HG02610 (cell line): ENCODE results near the gene RAI2.
"Not testable (repeated sequence)": the region's sequence is repeated elsewhere in the genome, so short reads cannot be mapped to it uniquely, and the experiment has no call there.

Experiments used
- ATAC-seq: cut with Tn5 transposase; IDR thresholded peaks from one replicate; pipeline ENCODE4 v1.9.1; 2021; ENCODE audit warnings: mild to moderate bottlenecking, moderate library complexity; ENCODE audit not compliant: unreplicated experiment

RAI2 gene

DNA sequence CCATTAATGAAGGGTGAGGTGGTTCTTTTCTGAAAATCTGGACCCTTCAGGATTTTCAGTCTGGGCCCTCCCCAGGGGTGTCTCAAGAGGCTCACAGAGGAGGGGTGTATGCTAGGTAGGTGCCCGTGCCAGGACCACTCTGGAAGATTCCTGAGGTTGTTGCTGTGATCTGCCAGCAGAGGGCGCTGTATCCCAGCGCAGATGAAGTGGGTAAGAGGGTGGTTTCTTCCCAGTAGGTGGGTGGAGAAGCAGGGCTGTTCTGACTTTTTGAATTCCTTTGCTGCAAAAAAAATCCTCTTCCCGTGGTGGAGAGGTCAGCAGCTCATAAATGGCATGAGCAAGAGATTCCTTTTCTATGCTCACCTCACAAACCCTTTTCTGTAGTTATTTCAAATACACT is 72.7 kb downstream of the RAI2 start:
- no peak for ATAC-seq

DNA sequence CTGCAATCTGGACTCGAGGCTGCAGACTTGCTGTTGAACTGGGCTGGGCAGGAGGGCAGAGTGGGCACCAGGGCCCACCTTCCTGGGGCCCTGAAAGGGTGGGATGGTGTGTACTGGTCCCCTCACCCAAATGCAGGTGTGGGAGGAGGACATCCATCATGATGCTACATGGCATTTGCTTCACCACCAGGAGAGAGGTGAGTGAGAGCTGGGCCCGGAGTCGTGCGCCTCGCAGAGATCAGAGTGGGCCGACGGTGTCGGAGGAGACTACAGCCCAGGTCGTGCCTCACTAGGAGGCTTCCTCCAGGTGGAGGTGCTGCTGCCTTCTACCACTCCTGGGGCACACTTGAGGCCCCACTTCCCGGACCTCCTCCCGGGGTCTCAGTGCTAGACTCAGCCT is 73.5 kb downstream of the RAI2 start:
- no peak for ATAC-seq

DNA sequence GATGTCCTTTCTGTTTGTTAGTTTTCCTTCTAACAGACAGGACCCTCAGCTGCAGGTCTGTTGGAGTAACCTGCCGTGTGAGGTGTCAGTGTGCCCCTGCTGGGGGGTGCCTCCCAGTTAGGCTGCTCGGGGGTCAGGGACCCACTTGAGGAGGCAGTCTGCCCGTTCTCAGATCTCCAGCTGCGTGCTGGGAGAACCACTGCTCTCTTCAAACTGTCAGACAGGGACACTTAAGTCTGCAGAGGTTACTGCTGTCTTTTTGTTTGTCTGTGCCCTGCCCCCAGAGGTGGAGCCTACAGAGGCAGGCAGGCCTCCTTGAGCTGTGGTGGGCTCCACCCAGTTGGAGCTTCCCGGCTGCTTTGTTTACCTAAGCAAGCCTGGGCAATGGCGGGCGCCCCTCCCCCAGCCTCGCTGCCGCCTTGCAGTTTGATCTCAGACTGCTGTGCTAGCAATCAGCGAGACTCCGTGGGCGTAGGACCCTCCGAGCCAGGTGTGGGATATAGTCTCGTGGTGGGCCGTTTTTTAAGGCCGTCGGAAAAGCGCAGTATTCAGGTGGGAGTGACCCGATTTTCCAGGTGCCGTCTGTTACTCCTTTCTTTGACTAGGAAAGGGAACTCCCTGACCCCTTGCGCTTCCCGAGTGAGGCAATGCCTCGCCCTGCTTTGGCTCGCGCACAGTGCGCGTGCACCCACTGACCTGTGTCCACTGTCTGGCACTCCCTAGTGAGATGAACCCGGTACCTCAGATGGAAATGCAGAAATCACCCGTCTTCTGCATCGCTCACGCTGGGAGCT is 74.3 kb downstream of the RAI2 start:
- ATAC-seq: not testable (repeated sequence)

DNA sequence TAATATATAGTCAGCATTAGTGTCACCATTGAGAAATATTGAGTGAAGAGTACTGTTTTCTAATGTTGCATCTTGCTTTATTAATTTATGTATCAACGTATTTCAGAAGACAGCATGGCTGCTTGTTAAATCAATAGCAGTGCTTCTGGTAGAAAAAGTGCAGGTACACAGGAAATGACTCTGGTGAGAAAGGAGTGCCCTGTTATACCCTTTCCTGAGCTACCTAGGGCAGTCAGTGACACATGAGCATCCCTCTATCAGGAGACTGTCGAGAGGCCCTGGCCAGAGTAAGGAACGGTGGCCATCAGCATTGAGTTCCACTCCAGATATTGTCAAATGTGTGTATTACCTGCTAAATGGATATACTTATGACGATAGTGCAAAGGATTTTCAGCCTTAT is 81.7 kb downstream of the RAI2 start:
- ATAC-seq: no peak

DNA sequence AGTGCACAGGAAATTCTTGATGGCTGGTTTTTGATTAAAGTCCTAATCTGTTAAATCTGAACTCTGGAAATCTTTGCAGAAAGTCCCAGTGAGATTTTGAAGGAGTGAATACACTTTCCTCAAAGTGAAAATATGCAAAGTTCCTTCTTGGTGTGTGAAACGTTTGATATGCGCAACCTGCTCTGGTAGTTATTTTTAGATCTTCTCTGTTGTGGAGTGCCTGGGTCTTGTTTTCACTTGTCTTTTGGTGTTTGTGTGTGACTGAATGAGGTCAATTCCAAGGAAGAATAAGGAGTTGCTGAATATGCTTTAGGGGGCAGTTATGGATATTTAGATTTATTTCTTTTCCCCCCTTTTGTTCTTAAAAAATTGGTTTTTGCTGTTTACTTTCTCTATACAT is 82.1 kb downstream of the RAI2 start:
- ATAC-seq: no peak

DNA sequence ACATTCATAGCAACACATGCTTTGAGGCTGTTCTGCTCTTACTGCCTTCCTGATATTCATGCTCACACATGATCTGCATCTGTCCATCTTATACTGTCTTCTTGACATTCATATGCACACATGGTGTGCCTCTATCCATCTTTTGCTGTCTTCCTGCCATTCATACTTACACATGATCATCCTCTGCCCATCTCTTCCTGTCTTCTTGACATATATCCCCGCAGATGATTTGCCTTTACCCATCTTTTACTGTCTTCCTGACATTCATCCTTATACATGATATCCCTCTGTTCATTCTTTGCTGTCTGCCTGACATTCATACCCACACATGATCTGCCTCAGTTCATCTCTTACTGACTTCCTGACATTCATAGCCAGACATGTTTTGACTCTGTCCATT is 87.0 kb downstream of the RAI2 start:
- ATAC-seq: no peak

DNA sequence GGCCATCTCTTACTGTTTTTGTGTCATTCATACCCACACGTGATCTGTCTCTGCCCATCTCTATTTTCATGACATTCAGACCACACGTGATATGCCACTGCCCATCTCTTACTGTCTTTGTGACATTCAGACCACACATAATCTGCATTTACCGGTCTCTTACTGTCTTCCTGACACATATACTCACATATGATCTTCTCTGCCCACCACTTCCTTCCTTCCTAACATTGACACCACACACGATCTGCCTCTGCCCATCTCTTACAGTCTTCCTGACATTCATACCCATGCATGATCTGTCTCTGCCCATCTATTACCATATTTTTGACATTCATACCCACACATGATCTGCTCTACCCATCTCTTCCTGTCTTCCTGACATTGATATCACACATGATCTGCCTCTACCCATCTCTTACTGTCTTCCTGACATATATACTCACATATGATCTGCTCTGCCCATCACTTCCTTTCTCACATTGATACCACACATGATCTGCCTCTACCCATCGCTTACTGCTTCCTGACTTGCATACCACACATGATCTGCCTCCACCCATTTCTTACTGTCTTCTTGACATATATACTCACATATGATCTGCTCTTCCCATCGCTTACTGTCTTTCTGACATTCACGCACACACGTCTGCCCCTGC is 87.7 kb downstream of the RAI2 start:
- ATAC-seq: no peak

DNA sequence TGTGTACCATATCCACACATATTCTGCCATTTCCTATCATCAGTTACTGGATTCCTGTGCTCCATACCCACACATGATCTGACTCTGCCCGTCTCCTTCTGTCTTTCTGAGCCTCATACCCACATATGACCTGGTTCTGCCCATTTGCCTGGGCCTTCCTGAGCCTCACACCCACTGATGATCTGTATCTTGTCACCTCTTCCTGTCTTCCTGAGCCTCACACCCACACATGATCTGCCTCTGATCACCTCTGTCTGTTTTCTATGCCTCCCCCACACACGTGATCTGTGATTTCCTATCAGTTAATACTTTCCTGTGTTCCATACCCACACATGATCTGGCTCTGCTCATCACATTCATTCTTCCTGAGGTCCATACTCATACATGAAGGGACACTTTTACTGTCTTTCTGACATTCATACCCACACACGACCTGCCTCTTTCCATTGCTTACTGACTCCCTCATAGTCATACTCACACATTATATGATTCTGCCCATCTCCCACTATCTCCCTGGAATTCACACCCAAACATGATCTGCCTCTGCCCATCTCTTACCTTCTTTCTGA is 91.3 kb downstream of the RAI2 start:
- no peak for ATAC-seq

DNA sequence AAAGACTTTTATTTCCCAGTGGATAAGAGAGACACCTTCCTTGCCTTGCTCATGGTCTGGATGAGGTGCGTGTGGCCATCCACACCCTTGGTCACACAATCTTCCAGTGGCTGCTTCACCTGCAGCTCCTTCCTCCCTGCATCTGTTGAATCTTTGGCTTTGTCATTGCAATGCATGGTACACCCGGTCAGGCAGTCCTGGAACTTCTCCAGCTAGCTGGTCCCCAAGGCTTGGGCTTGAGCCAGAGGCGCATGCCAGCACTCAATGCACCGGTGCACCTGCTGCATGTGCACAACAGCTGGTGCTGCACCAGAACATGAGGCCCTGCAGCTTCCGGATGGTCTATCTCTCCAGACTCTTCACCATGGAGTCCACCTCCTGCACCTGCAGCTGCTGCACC is 92.1 kb downstream of the RAI2 start:
- no peak for ATAC-seq

DNA sequence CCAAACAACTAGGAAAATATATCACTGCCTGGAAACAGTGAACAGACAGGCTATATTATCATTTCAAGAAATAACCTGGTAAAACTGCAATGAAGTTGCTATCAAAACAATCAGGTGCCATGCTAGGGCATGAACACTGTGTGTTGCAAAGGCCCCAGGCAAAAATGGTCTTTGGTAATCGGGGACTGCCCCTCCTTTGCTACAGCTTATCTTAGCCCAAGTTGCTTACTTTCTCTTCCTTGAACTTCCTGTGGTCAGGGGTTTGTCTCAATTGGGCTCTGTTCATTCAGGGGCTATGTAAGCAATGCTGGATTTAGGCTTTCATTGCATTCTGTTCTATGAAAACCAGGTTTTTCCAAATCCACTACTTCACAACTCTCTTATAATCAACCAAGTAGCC is 93.4 kb downstream of the RAI2 start:
- no peak for ATAC-seq

DNA sequence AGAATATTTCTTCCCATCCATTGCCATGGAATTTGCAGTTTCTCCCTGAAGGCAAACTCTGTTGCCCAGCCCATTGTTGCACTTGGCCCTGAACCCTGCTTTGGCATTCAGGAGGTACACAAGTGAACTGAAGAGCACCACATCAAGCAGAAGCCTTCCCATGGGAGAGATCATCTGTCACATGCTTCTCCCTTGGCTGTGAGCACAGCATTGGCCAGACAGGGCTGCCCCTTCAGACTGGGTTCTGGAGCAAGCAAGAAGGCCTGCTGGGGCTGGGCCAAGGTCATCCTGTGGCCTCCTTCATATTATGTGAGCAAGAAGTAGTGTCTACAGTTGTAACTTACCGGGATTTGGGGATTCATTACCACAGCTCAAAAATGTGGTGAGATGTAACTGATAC is 101.1 kb downstream of the RAI2 start:
- no peak for ATAC-seq

DNA sequence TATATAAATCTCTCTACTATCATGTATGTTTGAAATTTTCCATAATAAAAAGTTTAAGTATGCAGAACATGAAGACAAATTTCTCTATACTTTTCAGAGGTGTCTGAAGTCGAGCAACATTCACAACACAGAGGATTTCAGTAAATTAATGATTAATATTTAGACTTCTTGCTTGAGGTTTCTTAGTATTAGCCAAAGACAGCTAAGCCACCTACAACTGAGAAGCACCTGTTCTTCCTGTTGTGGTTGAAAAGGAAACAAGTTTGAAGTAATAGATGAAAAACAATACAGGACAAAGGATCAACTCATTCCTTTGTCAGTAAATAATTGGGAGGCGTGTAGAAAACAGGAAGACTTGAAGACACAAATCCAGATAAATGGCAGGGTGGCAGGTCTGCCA is 102.7 kb downstream of the RAI2 start:
- peak; percentile 67 for ATAC-seq

DNA sequence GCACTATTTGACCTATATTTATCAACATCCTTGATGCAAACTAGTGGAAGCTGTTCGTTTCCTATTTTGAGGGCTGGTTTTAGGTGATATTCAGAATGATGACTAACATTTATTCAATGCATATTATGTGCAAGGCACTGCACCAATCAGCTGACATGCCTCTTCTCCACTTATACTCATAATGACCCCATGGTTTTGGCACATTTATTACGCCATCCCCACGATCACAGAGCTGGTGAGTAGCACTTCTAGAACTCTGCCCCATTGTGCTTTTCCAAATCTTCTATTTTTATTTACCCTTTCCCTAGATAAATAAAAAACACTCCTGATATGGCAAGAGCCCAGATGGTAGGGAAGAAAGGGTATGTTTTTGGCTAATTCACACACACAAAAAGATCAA is 110.7 kb downstream of the RAI2 start:
- no peak for ATAC-seq
